Measurements from ENCODE around the gene ZCWPW1. TPM values are rescaled to one million over a fixed set of nuclear protein-coding genes. Genes with fewer than 3 reads are reported as not detected.
A peak's percentile ranks its signal among the peaks of the same experiment; 100 is the strongest.

The ZCWPW1 gene
- 2.1 TPM for polyA plus RNA-seq (2013, experiment 1 of 2; ENCODE audit: insufficient read length)
- polyA plus RNA-seq (2013, experiment 2 of 2; ENCODE audit: insufficient read length) = 1.5 TPM

- DNase-seq = peak; percentile 98
These were observed at the start of gene ZCWPW1 for GRCh38 chr7:100428199-100428966. Gene ZCWPW1 (minus strand): TSS chr7:100428703. CDS start chr7:100420649, 8,054 bp downstream.

- no peak for DNase-seq
These were observed 49.4 kb upstream of the ZCWPW1 start for GRCh38 chr7:100477871-100478267.

- DNase-seq = no peak
These were observed 48.7 kb upstream of the ZCWPW1 start for GRCh38 chr7:100476903-100477870.

GRCh38 chr7:100476101-100476780 lies 47.7 kb upstream of the ZCWPW1 start:
- DNase-seq = no peak

GRCh38 chr7:100475549-100475948 lies 47.0 kb upstream of the ZCWPW1 start:
- no peak for DNase-seq

- peak; percentile 60 for DNase-seq
These were observed 44.5 kb upstream of the ZCWPW1 start for GRCh38 chr7:100472854-100473499.

GRCh38 chr7:100472121-100472851 lies 43.8 kb upstream of the ZCWPW1 start:
- DNase-seq = no peak

- no peak for DNase-seq
These were observed 42.5 kb upstream of the ZCWPW1 start for GRCh38 chr7:100471021-100471420.

- peak; percentile 68 for DNase-seq
These were observed 40.9 kb upstream of the ZCWPW1 start for GRCh38 chr7:100469227-100470044.

GRCh38 chr7:100467638-100468373 lies 39.3 kb upstream of the ZCWPW1 start:
- DNase-seq = no peak

- no peak for DNase-seq
These were observed 38.4 kb upstream of the ZCWPW1 start for GRCh38 chr7:100466653-100467605.

- DNase-seq = peak; percentile 81
These were observed 37.3 kb upstream of the ZCWPW1 start for GRCh38 chr7:100465702-100466311.

GRCh38 chr7:100465299-100465698 lies 36.8 kb upstream of the ZCWPW1 start:
- DNase-seq = no peak

- DNase-seq = no peak
These were observed 36.3 kb upstream of the ZCWPW1 start for GRCh38 chr7:100464791-100465190.

GRCh38 chr7:100464210-100464660 lies 35.7 kb upstream of the ZCWPW1 start, which contains the start of gene SPACDR:
Gene SPACDR (minus strand): TSS chr7:100464260. CDS start chr7:100464025, 235 bp downstream.
- no peak for DNase-seq

GRCh38 chr7:100457033-100457432 lies 28.5 kb upstream of the ZCWPW1 start:
- DNase-seq = no peak

- DNase-seq = no peak
These were observed 28.1 kb upstream of the ZCWPW1 start for GRCh38 chr7:100456562-100456961.

GRCh38 chr7:100455206-100455605 lies 26.7 kb upstream of the ZCWPW1 start:
- no peak for DNase-seq

Measured in fibroblast of skin of scalp (primary cell).